Measurements from ENCODE around the gene PRKCH.
"Not testable (repeated sequence)": the region's sequence is repeated elsewhere in the genome, so short reads cannot be mapped to it uniquely, and the experiment has no call there.

PRKCH gene

DNA sequence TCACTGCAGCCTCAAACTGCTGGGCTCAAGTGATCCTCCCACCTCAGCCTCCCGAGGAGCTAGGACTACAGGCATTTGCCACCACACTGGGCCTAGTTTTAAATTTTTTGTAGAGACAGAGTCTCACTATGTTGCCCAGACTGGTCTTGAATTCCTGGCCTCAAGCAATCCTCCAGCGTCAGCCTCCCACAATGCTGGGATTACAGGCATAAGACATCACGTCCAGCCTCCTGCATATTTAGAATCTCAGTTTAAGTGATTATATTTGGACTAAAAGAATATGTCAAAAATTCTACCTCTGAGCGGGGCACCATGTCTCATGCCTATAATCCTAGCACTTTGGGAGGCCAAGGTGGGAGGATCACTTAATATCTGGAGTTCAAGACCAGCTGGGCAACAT lies 12.7 kb upstream of the PRKCH start:
- not testable (repeated sequence) for DNase-seq

DNA sequence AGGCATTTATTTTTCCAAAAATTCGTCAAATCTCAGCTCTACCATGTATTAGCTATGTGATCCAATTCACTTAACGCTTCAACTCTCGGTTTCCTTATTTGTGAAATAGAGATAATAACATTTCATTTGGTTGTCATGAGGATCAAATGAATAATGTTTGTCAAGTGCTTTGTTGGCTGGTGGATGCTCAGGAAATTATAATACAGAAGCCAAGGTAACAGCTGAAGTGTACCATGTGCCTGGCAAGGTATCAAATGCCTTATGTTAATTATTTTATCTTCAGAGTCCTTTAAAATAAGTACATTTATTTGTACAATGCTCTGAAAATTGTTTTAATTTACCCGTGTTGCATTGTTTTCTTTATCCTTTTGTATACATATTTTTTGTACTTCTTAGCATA lies 6.1 kb upstream of the PRKCH start:
- no peak for DNase-seq

DNA sequence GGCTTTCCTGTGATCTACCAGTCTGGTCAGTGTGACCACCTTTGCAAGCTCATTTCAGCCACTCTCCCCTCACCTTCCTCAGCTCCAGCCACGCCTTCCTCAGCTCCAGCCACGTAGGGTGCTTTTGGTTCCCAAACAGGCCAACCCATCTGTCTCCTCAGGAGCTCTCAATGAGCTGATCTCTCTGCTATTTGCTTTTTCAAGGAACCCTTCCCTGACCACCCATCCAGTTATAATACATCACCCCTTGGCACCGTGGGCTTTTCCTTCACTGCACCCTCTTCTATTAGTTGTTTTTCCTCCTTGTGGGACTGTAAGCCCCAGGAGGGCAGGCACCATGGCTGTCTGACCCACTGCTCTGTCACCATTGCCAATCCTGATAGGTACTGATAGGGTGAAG lies 2.3 kb upstream of the PRKCH start:
- DNase-seq: no peak

DNA sequence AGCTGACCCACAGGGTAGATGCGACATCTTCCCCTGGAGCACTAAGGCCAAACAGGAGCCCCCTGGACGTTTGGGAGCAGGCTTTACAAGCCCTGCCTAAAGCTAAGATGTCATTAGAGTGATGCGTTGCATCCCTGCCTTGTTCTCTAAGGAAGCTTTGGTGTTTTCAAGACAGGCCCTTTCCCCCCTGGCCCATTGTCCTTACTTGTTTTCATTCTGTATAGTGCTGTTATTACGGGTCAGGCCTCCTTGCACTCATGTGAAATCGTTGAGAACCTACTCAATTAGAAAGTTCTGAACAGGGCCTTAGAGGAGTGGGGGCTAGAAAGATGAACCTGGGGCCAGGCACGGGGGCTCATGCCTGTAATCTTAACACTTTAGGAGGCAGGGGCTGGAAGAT lies 1.7 kb upstream of the PRKCH start:
- no peak for DNase-seq

DNA sequence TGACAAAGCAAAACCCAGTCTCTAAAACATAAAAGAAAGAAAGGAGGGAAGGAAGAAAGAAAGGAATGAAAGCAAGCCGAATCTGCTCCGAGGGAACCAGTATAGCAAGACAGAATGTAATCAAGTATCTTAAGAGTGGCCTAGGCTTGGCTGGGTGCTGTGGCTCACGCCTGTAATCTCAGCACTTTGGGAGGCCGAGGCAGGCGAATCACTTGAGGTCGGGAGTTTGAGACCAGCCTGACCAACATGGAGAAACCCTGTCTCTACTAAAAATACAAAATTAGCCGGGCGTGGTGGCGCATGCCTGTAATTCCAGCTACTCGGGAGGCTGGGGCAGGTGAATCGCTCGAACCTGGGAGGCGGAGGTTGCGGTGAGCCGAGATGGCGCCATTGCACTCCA lies 1.2 kb upstream of the PRKCH start:
- DNase-seq: not testable (repeated sequence)

DNA sequence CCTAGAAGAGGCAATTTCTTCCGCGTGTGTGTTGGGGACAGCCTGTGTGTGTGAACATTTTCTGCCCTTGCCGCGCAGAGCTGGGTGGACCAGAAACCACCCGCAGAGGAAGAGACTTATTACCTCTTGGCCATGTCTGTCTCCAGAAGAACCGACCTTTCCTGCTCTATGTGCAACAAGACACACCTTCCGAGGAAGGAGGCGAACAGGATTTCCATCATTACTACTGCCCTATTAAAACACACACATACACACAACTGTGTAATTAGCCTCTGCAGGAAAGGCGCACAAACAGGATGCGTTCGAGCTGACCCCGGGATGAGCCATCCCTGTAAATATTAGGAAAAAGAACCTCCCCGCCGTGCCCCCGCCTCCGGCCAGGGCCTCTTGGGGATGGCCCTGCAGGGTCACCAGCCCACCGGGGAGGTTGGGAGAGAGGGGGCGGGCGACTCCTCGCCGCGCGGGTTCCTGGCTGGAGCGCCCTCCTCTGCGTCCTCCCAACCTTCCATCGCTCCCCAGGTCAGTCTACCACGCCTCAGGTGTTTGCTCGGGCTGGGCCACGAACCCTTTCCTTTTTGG lies 484 bp upstream of the PRKCH start:
- no peak for DNase-seq

DNA sequence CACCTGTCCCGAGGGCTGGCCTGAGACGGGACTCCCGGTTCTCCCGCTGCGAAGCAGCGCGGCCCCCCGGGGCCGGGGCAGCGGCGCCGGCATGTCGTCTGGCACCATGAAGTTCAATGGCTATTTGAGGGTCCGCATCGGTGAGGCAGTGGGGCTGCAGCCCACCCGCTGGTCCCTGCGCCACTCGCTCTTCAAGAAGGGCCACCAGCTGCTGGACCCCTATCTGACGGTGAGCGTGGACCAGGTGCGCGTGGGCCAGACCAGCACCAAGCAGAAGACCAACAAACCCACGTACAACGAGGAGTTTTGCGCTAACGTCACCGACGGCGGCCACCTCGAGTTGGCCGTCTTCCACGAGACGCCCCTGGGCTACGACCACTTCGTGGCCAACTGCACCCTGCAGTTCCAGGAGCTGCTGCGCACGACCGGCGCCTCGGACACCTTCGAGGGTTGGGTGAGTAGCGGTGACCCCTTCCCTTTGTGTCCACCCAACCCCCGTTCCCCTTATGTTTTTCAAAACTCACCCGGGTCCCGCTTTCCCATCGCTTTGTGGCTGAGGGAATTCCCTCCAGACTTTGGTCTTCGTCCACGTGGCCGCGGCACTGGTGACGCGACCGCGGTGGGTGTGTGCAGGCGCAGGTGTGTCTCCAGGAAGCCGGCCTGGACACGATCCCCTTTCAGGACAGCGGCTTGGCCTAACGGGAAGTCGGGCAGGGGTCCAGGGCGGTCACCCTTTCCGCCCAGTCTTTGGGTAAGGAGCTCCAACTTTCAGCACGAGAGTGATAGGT lies 826 bp downstream of the PRKCH start:
- no peak for DNase-seq

DNA sequence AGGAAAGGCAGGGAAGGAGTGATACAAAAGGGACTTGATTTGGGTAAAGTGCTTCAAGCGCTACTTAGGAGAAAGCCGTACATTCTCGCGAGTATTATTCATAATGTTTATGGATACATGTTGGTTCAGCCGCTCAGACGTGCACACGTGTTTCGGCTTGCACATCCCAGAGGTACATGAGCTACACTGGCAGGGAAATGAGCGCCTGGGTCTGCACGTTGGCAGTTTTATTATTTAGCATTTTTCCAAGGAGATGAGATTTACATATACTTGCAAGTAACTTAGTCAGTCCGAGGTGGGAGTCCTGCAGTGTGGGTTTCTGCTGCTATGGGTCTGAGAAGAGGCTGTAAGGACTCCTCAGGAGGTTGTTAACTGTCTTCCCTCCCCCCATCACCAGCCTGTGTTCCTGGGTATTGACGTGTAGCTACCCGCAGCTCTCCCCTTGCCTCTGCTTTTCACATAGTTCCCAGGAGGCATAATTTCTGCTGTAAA lies 1.5 kb downstream of the PRKCH start:
- no peak for DNase-seq

DNA sequence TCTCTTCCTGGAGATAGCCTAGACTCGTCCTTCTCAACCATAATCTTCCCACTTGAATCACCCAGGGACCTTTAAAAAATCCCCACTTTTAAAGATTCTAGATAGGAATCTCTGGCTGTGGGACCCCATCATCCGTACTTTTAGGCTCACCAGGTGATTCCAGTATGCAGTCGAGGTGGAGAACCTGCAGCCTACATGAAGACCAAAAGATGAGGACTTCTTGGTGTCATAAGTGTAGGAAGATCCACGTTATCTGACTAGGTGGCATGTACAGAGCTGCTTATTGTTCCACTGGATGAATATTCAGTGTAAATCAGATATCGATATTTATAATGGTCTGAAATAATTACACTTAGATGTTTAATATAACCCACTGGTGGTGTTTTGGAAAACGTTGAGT lies 2.6 kb downstream of the PRKCH start:
- DNase-seq: no peak

DNA sequence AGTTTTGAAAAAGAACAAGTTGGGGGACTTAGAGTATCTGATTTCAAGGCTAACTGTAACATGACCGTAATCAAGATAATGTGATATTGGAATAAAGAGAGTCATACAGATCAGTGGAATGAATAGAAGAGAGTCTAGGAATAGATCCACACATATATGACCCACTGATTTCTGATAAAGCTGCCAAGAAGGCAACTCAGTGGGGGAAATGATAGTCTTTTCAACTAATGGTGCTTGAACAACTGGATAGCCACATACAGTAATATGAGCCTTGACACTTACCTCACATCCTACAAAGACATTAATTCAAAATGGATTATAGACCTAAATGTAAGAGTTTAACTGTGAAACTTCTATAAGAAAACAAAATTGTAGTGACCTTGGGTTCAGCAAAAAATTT lies 3.8 kb downstream of the PRKCH start:
- no peak for DNase-seq

DNA sequence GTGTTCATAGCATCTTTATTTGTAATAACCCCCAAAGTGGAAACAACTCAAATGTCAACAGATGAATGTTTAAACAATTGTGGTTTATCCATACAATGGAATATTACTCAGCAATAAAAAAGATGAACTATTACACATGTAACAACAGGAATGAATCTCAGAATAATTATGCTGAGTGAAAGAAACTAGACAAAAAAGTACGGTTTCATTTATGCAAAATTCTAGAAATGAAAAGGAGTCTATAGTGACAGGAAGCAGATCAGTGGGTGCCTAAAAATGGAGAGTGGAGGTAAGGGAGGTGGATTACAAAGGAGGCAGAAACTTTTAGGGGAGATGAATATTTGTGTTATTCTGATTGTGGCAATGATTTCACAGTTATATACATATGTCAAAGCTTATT lies 4.8 kb downstream of the PRKCH start:
- no peak for DNase-seq

DNA sequence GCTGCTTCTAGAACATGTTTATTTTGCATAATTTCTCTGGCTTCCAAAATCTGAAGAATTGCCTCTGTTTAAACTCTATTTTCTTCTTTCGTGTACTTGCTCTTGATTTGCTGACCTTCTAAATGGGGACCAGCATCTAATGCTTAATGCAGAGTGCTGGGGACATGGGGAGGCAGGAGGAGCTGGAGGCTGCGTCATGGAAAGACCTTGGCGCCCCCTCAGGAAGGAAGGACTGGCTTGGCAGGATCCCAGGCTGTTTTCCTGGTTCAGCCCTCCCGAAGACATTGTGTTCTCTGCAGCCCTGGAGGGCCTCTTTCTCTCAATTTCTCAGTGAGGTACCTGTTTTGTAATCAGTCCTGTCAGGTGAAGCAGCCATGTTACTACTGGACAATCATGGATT lies 5.5 kb downstream of the PRKCH start:
- no peak for DNase-seq

DNA sequence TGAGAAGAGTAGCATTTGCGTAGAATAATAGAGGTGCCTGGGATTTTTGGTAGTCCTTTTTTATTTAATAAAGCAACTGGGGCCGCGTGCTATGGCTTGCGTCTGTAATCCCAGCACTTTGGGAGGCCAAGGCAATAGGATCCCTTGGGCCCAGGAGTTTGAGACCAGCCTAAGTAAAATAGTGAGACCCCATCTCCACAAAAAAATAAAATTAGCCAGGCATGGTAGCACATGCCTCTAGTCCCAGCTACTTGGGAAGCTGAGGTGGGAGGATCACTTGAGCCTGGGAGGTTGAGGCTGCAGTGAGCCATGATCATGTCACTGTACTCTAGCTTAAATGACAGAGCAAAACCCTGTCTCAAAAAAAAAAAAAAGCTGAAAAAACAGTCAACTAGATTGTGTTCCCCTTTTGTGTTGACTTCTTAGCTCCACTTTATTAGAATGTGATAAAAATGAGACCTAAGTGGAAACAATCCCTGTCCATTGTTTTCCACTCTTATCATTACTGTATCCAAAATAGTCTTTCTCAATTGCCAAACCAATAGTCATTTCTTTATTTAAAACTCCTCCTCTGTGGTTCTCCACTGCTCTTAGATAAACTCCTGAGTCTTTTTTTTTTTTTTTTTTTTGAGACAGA lies 7.4 kb downstream of the PRKCH start:
- no peak for DNase-seq

DNA sequence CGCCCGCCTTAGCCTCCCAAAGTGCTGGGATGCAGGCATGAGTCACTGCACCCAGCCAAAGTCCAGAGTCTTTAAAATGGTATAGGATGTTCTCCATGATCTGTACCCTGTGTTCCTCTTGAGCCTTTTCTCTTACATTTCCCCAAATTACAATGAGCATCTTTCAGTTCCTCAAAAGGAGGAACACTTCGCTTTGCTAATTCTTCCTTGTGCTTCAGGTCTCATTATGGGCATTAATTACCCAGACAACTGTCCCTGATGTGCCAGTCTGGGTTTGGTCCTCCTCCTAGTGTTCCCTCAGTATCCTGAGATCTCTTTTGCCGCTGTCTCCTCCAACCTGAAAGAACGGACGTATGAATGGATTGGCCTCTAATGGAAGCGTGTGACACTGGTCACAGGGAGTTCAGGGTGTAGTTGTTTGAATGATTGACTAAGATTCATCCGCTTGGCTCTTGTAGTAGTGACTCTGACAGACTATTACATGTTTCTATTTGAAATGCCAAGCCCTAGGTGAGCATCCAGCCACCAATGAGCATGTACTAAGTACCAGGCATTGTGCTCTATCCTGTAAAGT lies 8.2 kb downstream of the PRKCH start:
- DNase-seq: no peak

DNA sequence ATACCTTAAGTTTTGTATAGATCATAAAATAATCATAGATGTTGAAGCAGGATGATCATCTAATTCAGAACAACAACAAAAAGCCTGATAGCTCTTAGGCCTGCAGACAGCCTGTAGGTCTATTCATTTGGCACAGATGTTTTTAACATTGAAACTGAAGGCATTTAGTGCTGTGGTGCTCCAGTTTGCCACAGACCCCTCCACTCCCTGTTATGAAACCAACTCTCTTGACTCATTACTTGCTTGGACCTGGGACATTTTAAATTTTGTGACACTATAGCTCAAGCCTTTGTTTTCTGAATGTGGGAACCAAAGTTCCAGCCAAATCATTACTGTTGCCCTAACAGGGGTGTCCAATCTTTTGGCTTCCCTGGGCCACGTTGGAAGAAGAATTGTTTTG lies 9.1 kb downstream of the PRKCH start:
- DNase-seq: no peak

DNA sequence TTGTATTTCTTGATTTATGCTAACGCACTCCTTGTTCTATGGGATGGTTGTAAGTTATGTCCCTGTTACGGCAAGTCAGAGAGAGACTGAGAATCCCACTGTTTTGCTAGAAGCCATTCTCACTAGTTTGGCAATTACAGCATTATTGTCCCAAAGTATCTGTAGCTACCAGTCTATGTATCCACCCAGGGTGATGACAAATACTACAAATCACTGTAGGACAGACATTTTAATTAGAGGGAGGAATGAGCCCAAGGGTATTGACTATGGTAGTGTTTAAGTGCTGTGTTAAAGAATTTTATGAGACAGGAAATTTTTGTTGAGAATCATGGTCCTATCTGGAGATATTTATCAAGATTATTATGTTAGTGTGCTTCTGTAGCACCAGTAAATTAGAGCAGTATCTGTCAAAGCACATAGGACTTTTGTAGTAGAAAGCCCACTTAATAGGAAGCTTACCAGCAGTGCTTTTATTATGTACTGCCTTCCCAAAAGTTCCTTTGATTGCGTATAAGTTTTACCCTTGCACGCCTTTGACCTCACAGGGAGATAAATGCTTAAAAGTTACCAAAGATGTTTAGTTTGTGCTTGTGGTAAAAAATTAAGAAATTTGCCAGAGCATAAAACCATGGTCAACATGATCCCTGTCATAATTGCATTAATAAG lies 10.7 kb downstream of the PRKCH start:
- no peak for DNase-seq

DNA sequence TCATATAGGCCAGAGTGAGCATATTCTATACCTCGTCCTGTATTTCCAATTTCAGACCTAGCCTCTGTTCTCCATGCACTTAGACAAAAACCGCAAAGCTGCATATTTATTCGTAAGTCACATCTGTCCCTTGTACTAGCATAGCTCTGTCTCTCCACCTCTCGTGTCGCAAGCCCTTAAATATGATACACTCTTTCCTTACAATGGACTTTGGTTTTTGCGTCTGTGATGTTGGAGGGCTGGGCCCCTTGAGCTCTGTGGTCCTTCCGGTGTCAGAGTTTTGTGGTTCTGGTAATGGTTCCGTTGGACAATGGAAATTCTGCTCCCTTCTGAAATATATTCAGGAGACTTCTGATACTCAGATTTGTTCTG lies 11.3 kb downstream of the PRKCH start:
- no peak for DNase-seq

DNA sequence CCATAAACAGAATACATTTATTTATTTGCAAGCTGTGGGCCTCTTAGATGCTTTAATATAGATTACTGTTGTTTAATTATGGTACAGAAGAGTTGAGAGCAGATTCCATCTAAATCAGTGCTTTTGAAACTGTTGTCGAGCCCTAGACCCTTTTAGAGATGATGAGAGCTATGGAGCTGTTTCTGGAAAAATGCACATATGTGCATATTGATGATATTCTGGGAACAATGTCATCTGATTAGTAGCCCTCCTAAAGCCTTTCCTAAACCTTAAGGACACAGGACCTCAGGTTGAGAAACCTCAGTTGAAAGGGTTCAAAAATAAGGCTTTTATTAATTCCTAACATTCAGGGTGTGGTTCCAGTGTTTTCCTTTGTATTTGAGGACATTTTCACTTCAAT lies 11.7 kb downstream of the PRKCH start:
- no peak for DNase-seq

DNA sequence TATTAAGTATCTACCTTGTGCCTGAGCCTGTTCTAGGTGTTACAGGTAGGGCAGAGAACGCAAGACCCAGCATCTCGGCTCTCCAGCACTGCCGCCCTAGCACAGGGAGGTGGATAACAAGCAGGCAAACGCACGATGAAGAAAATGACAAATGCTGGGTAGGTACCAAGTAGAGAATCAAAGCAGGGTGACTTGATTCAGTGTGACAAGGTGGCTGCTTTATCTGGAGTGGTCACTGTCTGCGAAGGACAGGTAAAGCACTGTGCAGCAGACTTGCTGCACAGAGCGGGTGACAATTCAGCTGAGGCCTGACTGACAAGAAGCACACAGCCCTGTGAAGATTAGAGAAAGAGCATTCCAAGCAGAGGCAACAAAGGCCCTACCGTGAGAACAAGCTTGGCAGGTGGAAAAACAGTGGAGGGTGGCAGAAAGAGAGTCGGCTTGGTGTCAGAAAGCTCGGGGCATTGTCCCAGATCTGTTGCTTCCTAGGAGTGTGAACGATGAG lies 12.9 kb downstream of the PRKCH start:
- no peak for DNase-seq

DNA sequence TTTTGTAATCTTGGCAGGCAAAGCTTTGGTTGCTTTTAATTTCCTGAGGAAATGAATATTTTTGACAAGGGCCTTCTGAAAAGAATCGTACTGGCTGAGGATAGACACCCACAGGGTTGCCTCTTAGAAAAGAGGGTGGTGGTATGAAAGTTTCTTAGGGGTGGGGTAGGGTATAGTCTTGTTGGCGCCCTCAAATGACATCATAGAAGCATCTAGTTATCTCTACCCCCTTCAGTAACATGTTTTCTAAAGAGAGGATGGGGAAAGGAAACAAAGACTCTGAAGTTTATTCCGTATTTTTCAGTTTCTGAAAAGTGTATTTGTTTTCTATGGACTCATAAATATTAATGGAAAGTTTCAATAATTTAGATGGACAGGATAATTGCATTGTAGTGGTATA lies 13.7 kb downstream of the PRKCH start:
- no peak for DNase-seq

DNA sequence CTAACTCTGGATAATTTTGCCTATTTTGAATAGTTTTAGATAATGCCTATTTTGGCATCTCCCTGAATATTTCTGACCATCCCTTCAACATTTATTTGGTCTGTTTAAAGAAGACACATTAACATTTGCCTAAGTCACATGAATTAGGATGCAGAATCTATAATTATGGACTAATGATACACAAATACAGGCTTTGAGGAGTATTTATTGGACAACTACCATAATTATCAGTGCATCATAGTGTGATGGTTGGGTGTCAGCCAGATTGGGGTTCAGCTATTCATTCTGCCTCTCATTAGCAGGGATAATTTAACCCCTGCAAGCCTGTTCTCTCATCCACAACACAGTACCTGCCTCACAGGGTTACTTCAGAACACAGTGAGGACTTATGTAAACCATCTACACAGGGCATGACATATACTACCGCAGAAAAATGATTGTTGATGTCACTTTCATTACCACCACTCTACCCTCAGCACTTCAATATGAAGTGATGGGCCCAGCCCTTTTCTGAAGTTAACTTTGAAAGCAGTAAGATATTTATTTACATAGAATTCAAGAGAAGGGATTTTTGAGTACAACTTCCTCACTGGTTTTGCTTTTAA lies 14.4 kb downstream of the PRKCH start:
- DNase-seq: no peak

DNA sequence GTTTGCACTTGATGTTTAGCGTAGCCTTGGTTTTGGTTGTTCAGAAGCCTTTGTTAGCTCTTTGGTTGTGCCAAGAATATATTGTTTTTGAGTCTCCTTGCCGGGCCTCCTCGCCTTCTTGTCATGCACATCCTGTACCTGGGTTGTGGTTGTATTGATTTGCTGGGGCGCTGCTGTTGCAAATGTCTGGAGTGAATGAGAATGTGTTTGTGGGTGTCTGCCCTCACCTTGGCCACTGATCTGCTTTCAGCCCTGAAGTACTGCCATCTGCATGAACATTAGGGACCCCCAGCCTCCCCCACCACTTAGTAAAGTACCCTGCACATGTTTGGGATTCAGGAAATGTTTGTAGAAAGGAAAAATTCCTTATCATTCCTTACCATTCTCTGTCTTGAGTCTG lies 16.5 kb downstream of the PRKCH start:
- no peak for DNase-seq

DNA sequence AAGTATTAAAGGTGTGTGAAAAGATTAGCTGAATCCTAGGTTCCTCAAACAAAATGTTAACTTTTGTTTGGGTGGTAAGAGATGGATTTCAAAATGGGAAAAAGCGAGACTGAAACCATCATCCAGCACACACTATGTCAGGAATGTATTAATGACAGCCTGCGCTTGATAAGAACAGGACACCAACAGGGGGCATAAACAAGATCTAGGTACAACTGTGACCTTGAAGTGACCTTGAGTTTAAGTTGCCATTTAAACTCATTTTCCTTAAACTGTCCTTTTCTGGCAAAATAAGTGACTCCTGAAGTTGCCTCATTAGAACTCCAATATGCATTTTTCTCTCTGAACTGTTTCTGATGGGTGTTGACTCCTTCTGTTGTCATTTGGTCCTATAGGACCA lies 17.1 kb downstream of the PRKCH start:
- no peak for DNase-seq

Measured in OCI-M1 (cell line).